ENCODE measurements around the gene SNRNP48. TPM values are rescaled to one million over a fixed set of nuclear protein-coding genes. Genes with fewer than 3 reads are reported as not detected.

The SNRNP48 gene
- total RNA-seq, 1 experiment from 2014 or later: 13.7 TPM

- Histone ChIP-seq H3K9me2 (replicated peaks; ENCODE audit: insufficient read depth, low read length) (no peaks in the 10 kb centered on the region), H3K4me1 (ENCODE audit: low read length) (no peaks in the 10 kb centered on the region), H3K79me2 (ENCODE audit: low read length) (no peaks in the 10 kb centered on the region), H4K20me1 (ENCODE audit: insufficient read depth, low read depth, low read length) (no peaks in the 10 kb centered on the region), H3K4me2 (ENCODE audit: low read depth, low read length, poor library complexity, severe bottlenecking) (no peak overlapping the region), H3K9me3 (ENCODE audit: low read length) (no peaks in the 10 kb centered on the region), H3K27me3 (ENCODE audit: low read length) (no peaks in the 10 kb centered on the region), H3K36me3 (ENCODE audit: insufficient read depth, low read length) (no peaks in the 10 kb centered on the region), H2AFZ (ENCODE audit: low read length) (no peak overlapping the region), H3K4me3 (ENCODE audit: low read length) (no peak overlapping the region), H3K9ac (ENCODE audit: low read length) (no peak overlapping the region), H3K27ac (ENCODE audit: low read length) (no peak overlapping the region)
- no peak for DNase-seq
Measured at GRCh38 chr6:7566107-7566506, 23.9 kb upstream of the SNRNP48 start.

- Histone ChIP-seq H3K27ac (ENCODE audit: low read length) (no peak overlapping the region), H3K4me3 (ENCODE audit: low read length) (no peak overlapping the region), H3K4me1 (ENCODE audit: low read length) (no peaks in the 10 kb centered on the region), H3K36me3 (ENCODE audit: insufficient read depth, low read length) (no peaks in the 10 kb centered on the region), H2AFZ (ENCODE audit: low read length) (no peak overlapping the region), H3K4me2 (ENCODE audit: low read depth, low read length, poor library complexity, severe bottlenecking) (no peak overlapping the region), H3K9me3 (ENCODE audit: low read length) (no peaks in the 10 kb centered on the region), H4K20me1 (ENCODE audit: insufficient read depth, low read depth, low read length) (no peaks in the 10 kb centered on the region), H3K79me2 (ENCODE audit: low read length) (no peaks in the 10 kb centered on the region), H3K27me3 (ENCODE audit: low read length) (no peaks in the 10 kb centered on the region), H3K9me2 (replicated peaks; ENCODE audit: insufficient read depth, low read length) (no peaks in the 10 kb centered on the region), H3K9ac (ENCODE audit: low read length) (no peak overlapping the region)
- DNase-seq: no peak
Measured at GRCh38 chr6:7566617-7567173, 23.3 kb upstream of the SNRNP48 start.

- Histone ChIP-seq H3K27me3 (ENCODE audit: low read length) (no peaks in the 10 kb centered on the region), H3K27ac (ENCODE audit: low read length) (no peak overlapping the region), H2AFZ (ENCODE audit: low read length) (no peak overlapping the region), H3K4me3 (ENCODE audit: low read length) (no peak overlapping the region), H3K9me3 (ENCODE audit: low read length) (no peaks in the 10 kb centered on the region), H4K20me1 (ENCODE audit: insufficient read depth, low read depth, low read length) (no peaks in the 10 kb centered on the region), H3K9me2 (replicated peaks; ENCODE audit: insufficient read depth, low read length) (no peaks in the 10 kb centered on the region), H3K36me3 (ENCODE audit: insufficient read depth, low read length) (no peaks in the 10 kb centered on the region), H3K9ac (ENCODE audit: low read length) (no peak overlapping the region), H3K4me1 (ENCODE audit: low read length) (no peaks in the 10 kb centered on the region), H3K79me2 (ENCODE audit: low read length) (no peaks in the 10 kb centered on the region), H3K4me2 (ENCODE audit: low read depth, low read length, poor library complexity, severe bottlenecking) (no peak overlapping the region)
- DNase-seq: no peak
Measured at GRCh38 chr6:7568021-7568420, 22.0 kb upstream of the SNRNP48 start.

GRCh38 chr6:7569082-7569481 lies 20.9 kb upstream of the SNRNP48 start:
- H3K27ac ChIP-seq (ENCODE audit: low read length): no peak overlapping the region
- no peak overlapping the region for H3K9ac ChIP-seq (ENCODE audit: low read length)
- no peaks in the 10 kb centered on the region for H3K36me3 ChIP-seq (ENCODE audit: insufficient read depth, low read length)
- H2AFZ ChIP-seq (ENCODE audit: low read length): no peak overlapping the region
- no peaks in the 10 kb centered on the region for H4K20me1 ChIP-seq (ENCODE audit: insufficient read depth, low read depth, low read length)
- no peaks in the 10 kb centered on the region for H3K4me1 ChIP-seq (ENCODE audit: low read length)
- no peak for DNase-seq
- no peak overlapping the region for H3K4me3 ChIP-seq (ENCODE audit: low read length)
- H3K79me2 ChIP-seq (ENCODE audit: low read length): no peaks in the 10 kb centered on the region
- H3K9me3 ChIP-seq (ENCODE audit: low read length): no peaks in the 10 kb centered on the region
- H3K4me2 ChIP-seq (ENCODE audit: low read depth, low read length, poor library complexity, severe bottlenecking): no peak overlapping the region
- no peaks in the 10 kb centered on the region for H3K9me2 ChIP-seq (replicated peaks; ENCODE audit: insufficient read depth, low read length)
- no peaks in the 10 kb centered on the region for H3K27me3 ChIP-seq (ENCODE audit: low read length)

GRCh38 chr6:7572213-7572943 lies 17.6 kb upstream of the SNRNP48 start:
- Histone ChIP-seq H3K79me2 (ENCODE audit: low read length) (no peaks in the 10 kb centered on the region), H4K20me1 (ENCODE audit: insufficient read depth, low read depth, low read length) (no peaks in the 10 kb centered on the region), H3K9me3 (ENCODE audit: low read length) (no peaks in the 10 kb centered on the region), H3K9ac (ENCODE audit: low read length) (no peak overlapping the region), H3K4me3 (ENCODE audit: low read length) (no peak overlapping the region), H3K27me3 (ENCODE audit: low read length) (no peaks in the 10 kb centered on the region), H3K27ac (ENCODE audit: low read length) (no peak overlapping the region), H2AFZ (ENCODE audit: low read length) (no peak overlapping the region), H3K36me3 (ENCODE audit: insufficient read depth, low read length) (no peaks in the 10 kb centered on the region), H3K4me2 (ENCODE audit: low read depth, low read length, poor library complexity, severe bottlenecking) (no peak overlapping the region), H3K4me1 (ENCODE audit: low read length) (no peaks in the 10 kb centered on the region), H3K9me2 (replicated peaks; ENCODE audit: insufficient read depth, low read length) (no peaks in the 10 kb centered on the region)
- no peak for DNase-seq

- Histone ChIP-seq H3K79me2 (ENCODE audit: low read length) (no peaks in the 10 kb centered on the region), H3K36me3 (ENCODE audit: insufficient read depth, low read length) (no peaks in the 10 kb centered on the region), H2AFZ (ENCODE audit: low read length) (no peak overlapping the region), H3K27ac (ENCODE audit: low read length) (no peak overlapping the region), H4K20me1 (ENCODE audit: insufficient read depth, low read depth, low read length) (no peaks in the 10 kb centered on the region), H3K4me1 (ENCODE audit: low read length) (peaks cover 4% of the 10 kb centered on the region; the same call in 1 of the 2 replicates), H3K4me2 (ENCODE audit: low read depth, low read length, poor library complexity, severe bottlenecking) (no peak overlapping the region), H3K4me3 (ENCODE audit: low read length) (no peak overlapping the region), H3K27me3 (ENCODE audit: low read length) (no peaks in the 10 kb centered on the region), H3K9ac (ENCODE audit: low read length) (no peak overlapping the region), H3K9me3 (ENCODE audit: low read length) (no peaks in the 10 kb centered on the region), H3K9me2 (replicated peaks; ENCODE audit: insufficient read depth, low read length) (no peaks in the 10 kb centered on the region)
- no peak for DNase-seq
Measured at GRCh38 chr6:7574500-7574899, 15.5 kb upstream of the SNRNP48 start.

GRCh38 chr6:7578516-7578915 lies 11.5 kb upstream of the SNRNP48 start:
- no peaks in the 10 kb centered on the region for H4K20me1 ChIP-seq (ENCODE audit: insufficient read depth, low read depth, low read length)
- H2AFZ ChIP-seq (ENCODE audit: low read length): no peak overlapping the region
- no peaks in the 10 kb centered on the region for H3K9me3 ChIP-seq (ENCODE audit: low read length)
- no peak overlapping the region for H3K4me3 ChIP-seq (ENCODE audit: low read length)
- no peaks in the 10 kb centered on the region for H3K27me3 ChIP-seq (ENCODE audit: low read length)
- no peak for DNase-seq
- H3K9ac ChIP-seq (ENCODE audit: low read length): no peak overlapping the region
- H3K9me2 ChIP-seq (replicated peaks; ENCODE audit: insufficient read depth, low read length): no peaks in the 10 kb centered on the region
- no peaks in the 10 kb centered on the region for H3K79me2 ChIP-seq (ENCODE audit: low read length)
- H3K27ac ChIP-seq (ENCODE audit: low read length): no peak overlapping the region
- H3K4me2 ChIP-seq (ENCODE audit: low read depth, low read length, poor library complexity, severe bottlenecking): no peak overlapping the region
- peaks cover 4% of the 10 kb centered on the region; the same call in 1 of the 2 replicates for H3K4me1 ChIP-seq (ENCODE audit: low read length)
- H3K36me3 ChIP-seq (ENCODE audit: insufficient read depth, low read length): no peaks in the 10 kb centered on the region

- Histone ChIP-seq H2AFZ (ENCODE audit: low read length) (no peak overlapping the region), H3K27me3 (ENCODE audit: low read length) (no peaks in the 10 kb centered on the region), H3K4me1 (ENCODE audit: low read length) (peaks cover 4% of the 10 kb centered on the region; the same call in 1 of the 2 replicates), H3K36me3 (ENCODE audit: insufficient read depth, low read length) (no peaks in the 10 kb centered on the region), H4K20me1 (ENCODE audit: insufficient read depth, low read depth, low read length) (no peaks in the 10 kb centered on the region), H3K9ac (ENCODE audit: low read length) (no peak overlapping the region), H3K4me2 (ENCODE audit: low read depth, low read length, poor library complexity, severe bottlenecking) (no peak overlapping the region), H3K79me2 (ENCODE audit: low read length) (no peaks in the 10 kb centered on the region), H3K9me2 (replicated peaks; ENCODE audit: insufficient read depth, low read length) (no peaks in the 10 kb centered on the region), H3K9me3 (ENCODE audit: low read length) (no peaks in the 10 kb centered on the region), H3K27ac (ENCODE audit: low read length) (no peak overlapping the region), H3K4me3 (ENCODE audit: low read length) (no peak overlapping the region)
- DNase-seq: no peak
Measured at GRCh38 chr6:7578931-7579330, 11.1 kb upstream of the SNRNP48 start.
